ENCODE results near the gene OSGIN1. TPM values are rescaled to one million over a fixed set of nuclear protein-coding genes. Genes with fewer than 3 reads are reported as not detected.

OSGIN1 gene
- total RNA-seq, 4 donors from 2014 or later: 5.9 to 15.7 (median 13.3) TPM

- DNase-seq (ENCODE audit: low spot score) (no peak), ATAC-seq (ENCODE audit: low FRiP score) (no peak)
- TF ChIP-seq, protein P1, sequence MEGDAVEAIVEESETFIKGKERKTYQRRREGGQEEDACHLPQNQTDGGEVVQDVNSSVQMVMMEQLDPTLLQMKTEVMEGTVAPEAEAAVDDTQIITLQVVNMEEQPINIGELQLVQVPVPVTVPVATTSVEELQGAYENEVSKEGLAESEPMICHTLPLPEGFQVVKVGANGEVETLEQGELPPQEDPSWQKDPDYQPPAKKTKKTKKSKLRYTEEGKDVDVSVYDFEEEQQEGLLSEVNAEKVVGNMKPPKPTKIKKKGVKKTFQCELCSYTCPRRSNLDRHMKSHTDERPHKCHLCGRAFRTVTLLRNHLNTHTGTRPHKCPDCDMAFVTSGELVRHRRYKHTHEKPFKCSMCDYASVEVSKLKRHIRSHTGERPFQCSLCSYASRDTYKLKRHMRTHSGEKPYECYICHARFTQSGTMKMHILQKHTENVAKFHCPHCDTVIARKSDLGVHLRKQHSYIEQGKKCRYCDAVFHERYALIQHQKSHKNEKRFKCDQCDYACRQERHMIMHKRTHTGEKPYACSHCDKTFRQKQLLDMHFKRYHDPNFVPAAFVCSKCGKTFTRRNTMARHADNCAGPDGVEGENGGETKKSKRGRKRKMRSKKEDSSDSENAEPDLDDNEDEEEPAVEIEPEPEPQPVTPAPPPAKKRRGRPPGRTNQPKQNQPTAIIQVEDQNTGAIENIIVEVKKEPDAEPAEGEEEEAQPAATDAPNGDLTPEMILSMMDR (IDR thresholded peaks at IDR 0.05): no peak
Observed at GRCh38 chr16:83932304-83932703, 20.7 kb upstream of the OSGIN1 start.

DNA sequence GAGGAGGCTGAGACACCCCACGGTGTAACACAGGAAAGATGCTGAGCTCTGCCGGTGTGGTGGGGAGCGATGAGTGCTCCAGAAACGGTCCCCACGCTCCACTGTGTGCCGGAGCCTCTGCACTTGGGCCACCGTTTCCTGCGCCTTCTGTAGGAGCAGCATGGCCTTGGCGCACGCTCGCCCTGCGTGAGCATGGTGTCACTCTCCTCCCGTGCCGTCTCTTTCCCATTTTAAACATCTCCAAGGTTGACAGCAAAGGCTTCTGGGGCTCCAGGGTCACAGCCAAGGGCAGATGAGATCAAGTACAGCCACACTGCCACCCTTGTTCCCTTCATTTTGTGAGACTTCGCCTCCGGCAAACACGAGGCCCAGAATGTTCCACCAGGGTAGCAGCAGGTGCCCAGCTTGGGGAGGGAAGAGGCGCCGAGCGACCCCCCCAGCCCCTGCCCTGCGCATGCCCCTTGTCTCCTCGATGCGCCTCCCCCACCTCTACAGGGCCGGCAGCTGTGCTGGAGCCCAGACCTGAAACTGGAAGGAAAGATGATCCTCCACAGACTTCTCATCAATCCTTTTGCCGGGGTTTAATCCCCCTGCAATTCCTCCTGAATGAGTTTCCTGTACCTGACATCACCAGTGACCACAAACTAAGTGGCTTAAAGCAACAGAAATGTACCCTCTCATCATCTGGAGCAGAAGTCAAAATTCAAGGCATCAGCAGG, 19.9 kb upstream of the OSGIN1 start:
- ATAC-seq (ENCODE audit: low FRiP score): no peak
- DNase-seq (ENCODE audit: low spot score): no peak
- TF ChIP-seq, protein P1 (IDR thresholded peaks at IDR 0.05): no peak

DNA sequence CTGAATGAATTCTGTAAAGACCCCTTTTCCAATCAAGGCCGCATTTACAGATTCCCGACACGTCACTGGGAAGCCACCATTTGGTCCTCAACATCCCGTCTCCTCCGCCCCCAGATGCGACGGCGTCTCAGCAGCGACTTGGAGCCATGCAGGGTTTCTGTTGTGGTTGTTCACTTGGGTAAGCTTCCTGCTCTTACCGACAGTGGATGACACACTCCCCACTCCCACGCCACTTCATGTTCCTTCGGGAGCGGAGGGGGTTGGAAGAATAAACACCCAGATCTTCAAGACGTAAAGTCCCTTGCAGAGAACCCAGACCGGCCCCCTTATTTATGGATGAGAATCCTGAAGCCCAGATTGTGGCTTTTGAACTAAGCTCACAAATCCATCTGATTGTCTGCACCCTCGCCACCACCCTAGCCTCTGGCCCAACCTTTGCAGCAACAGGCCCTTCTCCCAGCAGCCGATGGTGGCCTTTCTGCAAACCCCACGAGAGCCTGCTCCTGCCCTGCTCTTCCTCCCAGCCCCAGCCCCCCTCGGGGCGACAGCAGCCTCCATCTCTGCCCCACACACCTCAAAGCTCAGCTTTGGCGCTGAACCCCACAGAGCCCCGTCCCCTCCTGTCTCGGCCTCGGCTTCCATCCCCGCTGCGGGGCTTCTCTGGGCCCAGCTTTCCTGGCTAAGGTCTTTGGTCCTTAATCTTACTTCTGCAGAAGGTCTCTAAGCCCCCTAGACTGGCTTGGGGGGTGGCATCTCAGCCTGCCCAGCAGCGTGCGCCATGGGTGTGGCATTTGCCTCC, 19.0 kb upstream of the OSGIN1 start:
- DNase-seq (ENCODE audit: low spot score): no peak

DNA sequence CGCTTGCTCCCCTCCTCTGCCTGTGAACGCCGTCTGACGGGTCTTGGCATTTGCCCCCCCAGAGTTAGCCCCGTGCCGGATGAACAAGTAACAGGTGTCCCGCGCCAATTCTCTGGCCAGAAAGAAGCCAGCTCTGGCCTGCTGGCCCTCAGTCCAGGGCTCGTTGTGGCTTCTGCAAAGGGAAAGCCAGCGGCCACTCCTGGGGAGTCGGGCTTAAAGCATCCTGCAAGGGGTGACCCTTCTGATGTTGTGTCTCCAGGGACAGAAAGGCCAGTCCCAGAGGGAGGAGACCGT, 18.4 kb upstream of the OSGIN1 start:
- TF ChIP-seq, protein P1 (IDR thresholded peaks at IDR 0.05): no peak
- ATAC-seq (ENCODE audit: low FRiP score) (no peak), DNase-seq (ENCODE audit: low spot score) (no peak)

More for the DNA sequence above, 19.0 kb upstream of the OSGIN1 start:
- no peak for ATAC-seq (ENCODE audit: low FRiP score)
- TF ChIP-seq, protein P1 (IDR thresholded peaks at IDR 0.05): no peak

DNA sequence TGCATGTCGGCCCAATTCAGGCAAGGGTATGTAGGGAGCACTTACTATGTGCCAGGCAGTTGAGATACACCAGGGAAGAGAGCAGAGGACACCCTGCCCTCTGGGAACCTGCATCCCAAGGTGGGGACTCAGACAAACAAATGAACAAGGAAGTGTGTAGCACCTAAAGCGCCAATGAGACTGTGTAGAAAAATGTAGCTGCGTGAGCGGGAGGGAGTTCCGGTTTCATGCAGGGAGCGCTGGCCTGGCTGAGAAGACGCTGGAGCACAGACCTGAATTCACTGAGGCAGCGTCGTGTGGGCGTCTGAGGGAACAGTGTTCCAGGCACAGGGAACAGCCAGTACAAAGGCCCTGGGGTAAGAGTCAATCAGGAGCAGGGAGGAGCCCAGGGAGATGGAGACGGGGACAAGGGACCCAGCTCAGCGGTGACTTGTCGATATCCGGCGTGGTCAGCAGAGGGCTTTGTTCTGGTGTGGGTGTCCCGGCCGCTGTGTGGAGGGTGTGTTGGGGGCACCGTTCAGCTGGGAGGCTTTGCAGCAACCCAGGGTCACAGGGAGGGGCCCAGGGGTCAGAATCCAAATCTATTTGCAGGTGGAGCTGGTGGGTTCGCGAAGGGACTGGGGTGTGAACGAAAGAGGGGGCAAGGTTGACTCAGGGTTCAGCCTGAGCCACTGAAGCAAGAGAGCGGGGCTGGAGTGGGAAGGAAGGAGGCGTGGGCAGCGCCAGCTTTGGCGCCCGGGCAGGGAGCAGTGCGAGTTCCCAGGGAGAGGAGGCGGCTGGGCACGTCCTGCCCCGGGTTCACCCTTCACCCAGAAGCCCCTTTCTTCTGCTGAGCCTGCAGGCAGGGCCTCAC, 17.8 kb upstream of the OSGIN1 start:
- DNase-seq (ENCODE audit: low spot score) (no peak), ATAC-seq (ENCODE audit: low FRiP score) (no peak)
- TF ChIP-seq, protein P1 (IDR thresholded peaks at IDR 0.05): no peak

DNA sequence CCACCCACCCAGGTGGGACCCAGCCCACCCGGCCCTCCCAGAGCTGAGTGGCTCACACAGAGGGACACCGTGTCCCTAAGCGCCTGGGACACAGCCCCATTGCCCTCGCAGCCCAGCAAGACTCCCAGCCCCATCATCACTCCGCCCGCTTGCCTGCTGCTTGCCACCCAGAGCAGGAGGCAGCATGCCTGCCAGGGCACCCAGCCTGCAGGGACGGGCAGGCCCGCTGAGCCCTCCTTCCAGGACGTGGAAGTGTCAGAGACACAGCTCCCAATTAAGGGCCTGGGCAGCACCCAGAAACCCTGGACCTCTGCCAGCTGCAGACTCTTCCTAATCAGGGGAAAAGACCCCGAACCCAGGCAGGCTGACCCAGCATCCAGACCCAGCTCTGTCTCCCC, 17.2 kb upstream of the OSGIN1 start:
- DNase-seq (ENCODE audit: low spot score): no peak
- TF ChIP-seq, protein P1 (IDR thresholded peaks at IDR 0.05): no peak
- ATAC-seq (ENCODE audit: low FRiP score): no peak

All from omental fat pad (tissue), 4 donors.